ENCODE data around the gene IL19.

DNA sequence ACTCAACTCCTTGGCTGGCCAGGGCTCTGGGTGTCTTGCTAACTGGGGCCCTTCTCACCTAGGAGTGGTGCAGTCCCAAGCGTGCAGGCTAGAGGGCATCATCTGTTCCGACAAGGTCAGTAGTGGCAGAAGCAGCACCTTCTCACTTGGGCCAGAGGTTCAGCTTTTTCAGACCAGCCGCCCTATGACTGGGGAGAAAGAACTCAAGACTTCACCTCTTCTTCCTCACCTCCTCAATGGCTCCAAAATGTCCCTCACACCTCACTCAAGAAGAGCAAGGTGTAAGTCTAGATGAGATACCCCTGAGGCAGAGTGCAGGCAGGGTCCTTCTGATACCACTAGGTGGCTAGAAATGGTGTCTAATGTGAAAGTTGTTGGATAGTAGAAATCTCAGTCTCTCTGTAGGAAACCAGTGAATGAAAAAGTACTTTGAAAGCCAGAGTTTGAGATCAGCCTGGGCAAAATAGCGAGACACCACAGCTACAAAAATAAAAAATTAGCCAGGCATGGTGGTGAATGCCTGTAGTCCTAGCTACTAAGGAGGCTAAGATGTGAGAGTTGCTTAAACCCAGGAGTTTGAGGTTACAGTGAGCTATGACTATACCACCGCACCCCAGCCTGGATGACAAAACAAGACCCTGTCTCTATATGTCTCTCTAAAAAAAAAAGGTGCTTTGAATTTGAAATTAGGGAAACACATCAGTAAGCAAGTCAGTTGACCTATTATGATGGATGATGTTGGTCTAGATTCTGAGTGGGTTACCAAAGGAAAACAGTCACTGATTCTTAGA lies 86.3 kb downstream of the IL19 start:
- TF ChIP-seq, protein P1, sequence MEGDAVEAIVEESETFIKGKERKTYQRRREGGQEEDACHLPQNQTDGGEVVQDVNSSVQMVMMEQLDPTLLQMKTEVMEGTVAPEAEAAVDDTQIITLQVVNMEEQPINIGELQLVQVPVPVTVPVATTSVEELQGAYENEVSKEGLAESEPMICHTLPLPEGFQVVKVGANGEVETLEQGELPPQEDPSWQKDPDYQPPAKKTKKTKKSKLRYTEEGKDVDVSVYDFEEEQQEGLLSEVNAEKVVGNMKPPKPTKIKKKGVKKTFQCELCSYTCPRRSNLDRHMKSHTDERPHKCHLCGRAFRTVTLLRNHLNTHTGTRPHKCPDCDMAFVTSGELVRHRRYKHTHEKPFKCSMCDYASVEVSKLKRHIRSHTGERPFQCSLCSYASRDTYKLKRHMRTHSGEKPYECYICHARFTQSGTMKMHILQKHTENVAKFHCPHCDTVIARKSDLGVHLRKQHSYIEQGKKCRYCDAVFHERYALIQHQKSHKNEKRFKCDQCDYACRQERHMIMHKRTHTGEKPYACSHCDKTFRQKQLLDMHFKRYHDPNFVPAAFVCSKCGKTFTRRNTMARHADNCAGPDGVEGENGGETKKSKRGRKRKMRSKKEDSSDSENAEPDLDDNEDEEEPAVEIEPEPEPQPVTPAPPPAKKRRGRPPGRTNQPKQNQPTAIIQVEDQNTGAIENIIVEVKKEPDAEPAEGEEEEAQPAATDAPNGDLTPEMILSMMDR (conservative IDR thresholded peaks at IDR 0.05), result peak; percentile 44; the same call in 1 of the 2 replicates
- TF ChIP-seq EZH2 (IDR thresholded peaks at IDR 0.05; ENCODE audit: low read depth), result no peak
